HL-60 (cell line): ENCODE measurements around the gene TAOK3.

ENCODE experiments used
- CTCF ChIP-seq: IDR thresholded peaks from one replicate; pipeline ENCODE4 v1.5.1; 2011; ENCODE audit warnings: low read length, control low read depth, inconsistent platforms; ENCODE audit not compliant: insufficient read depth
- POLR2AphosphoS5 ChIP-seq: IDR thresholded peaks from 2 replicates; pipeline ENCODE4 v1.6.1; 2012; ENCODE audit warnings: low read depth
- REST ChIP-seq: IDR thresholded peaks from 2 replicates; pipeline ENCODE4 v1.6.1; 2012; ENCODE audit warnings: low read depth; ENCODE audit not compliant: insufficient replicate concordance

- TF ChIP-seq CTCF (no peak), POLR2AphosphoS5 (no peak), REST (no peak)
Observed at GRCh38 chr12:118259079-118259478, 113.6 kb downstream of the TAOK3 start.
